NCI-H146 treated with DMSO at 0.1 percent for 48 hours (cell line): ENCODE data around the gene TLDC2.
"Not testable (repeated sequence)": the region's sequence is repeated elsewhere in the genome, so short reads cannot be mapped to it uniquely, and the experiment has no call there.

ENCODE experiments used
- DNase-seq: peaks from one replicate; lab custom pipeline; 2025; ENCODE audit not compliant: unreplicated experiment; lab: John Stamatoyannopoulos, UW

The TLDC2 gene

GRCh38 chr20:36866681-36867495 lies 9.1 kb upstream of the TLDC2 start:
- no peak for DNase-seq

DNA sequence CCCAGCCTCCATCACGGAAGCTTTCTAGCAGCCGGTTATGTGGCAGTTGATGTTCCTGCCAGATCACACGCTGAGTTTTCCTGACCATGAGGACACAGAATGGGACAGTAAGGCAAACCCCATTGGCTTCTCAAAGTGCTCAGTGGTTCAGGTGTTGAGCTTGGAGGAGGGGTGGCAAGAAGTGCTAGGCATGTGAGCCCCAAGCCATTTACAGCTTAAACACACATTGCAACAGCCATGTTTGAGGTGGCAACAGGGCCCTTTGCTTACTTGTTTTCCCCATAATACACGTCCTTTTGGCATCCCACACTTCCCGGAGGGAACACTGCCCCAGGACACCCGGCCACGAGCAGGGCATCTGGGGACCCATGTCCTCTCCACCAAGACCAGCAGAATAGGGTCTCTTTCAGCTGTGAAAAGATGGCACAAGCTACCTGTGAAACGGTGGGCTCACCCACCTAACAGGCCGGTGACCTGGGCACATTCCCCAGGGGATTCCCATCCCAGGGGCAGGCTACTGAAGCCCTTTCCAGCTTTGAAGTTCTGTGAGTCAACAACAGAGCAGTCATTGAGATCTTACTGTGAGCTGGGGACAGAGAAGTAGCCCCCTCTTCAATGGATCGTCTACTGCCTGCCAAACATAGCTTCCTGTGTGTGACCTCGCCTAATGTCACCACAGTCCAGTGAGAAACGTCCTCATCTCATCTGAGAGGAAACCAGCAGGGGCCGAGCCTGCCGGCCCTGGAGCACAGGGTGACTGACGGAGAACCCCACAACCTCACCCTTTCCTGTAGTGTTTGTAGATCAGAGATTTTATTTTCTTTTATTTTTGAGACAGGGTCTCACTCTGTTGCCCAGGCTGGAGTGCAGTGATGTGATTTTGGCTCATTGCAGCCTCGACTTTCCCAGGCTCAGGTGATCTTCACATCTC lies 4.0 kb upstream of the TLDC2 start:
- no peak for DNase-seq

DNA sequence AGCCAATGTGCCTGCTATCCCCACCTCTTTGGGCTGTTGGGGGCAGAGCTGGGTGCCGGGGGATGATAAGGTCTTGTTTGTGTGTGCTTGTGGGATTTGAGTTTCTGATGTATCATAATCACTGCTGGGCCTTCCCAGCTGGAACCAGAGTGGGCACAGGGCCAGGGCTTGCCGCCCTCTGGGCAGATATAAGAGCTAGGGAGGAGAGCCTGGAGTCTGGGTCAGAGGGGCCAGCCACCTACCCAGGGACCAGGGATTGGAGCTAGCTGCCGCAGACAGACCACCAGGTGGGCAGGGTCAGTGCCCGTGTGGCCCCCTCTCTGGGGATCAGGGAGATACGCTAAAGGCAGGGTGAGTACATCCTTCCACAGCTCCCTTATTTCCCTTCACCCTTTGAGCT lies 3.1 kb upstream of the TLDC2 start:
- DNase-seq = peak; percentile 19

DNA sequence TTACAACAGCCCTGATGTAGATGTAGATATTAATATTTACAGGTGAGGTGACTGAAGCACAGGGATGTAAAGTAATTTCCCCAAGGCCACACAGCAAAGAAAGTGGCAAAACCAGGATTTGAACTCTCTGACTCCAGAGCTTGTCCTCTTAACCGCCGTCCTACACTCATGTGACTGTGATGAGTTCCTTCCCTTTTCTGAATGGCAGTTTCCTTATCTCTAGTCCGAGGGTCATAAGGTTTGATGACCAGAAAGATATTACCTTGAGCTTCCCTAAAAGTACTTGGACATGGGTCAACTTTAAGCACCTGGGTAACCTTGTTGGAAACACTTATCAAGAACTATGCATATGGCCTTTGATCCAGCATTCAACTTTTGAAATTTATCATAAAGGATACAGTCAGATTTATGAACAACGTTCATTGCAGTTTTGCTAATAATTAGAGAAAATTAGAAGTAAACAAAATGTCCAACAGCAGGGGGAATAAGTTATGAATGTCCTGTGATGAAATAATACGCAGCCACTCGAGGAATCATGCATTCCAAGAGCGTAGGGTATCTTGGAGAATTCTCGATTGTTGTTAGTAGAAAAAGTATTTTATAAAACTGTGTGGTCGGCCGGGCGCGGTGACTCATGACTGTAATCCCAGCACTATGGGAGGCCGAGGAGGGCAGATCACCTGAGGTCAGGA lies 2.3 kb upstream of the TLDC2 start:
- no peak for DNase-seq

GRCh38 chr20:36875093-36875492 lies 845 bp upstream of the TLDC2 start:
- DNase-seq = not testable (repeated sequence)

DNA sequence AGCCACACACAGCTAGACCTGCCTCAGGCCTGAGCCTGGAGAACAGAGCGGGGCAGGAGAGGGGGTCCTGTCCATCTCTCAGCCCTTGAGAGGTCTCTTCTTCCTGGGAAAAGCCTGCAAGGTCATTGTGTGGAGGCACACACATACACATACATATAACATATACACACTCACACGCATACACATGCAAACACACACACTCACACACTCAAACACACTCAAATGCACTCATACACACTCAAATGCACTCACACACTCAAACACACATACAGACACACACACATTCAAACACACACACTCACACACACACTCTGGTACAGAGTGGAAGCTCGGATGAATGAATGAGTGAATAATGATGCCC lies 515 bp downstream of the TLDC2 start:
- DNase-seq = no peak

- DNase-seq = no peak
Measured at GRCh38 chr20:36878941-36879340, 3.0 kb downstream of the TLDC2 start.

DNA sequence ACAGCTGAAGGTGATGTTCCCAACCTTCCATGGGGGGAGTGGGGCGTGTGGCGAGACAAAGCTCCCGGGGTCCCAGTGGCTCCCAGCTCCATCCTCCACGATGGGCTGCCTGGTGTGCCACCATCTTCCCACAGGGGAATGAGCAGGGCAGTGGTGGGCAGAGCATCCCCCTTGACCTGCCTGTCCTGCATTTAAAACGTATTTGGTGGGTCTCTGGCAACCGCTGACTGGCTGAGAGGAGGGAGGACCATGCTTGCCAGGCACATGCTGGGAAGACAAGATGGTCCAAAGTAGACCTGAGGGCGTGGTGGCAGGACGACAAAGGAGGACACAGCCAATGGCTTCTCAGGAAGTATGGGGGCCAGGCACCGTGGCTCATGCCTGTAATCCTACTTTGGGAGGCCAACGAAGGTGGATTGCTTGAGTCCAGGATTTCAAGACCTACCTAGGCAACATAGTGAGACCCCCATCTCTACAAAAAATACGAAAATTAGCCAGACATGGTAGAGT lies 4.9 kb downstream of the TLDC2 start:
- DNase-seq = no peak

DNA sequence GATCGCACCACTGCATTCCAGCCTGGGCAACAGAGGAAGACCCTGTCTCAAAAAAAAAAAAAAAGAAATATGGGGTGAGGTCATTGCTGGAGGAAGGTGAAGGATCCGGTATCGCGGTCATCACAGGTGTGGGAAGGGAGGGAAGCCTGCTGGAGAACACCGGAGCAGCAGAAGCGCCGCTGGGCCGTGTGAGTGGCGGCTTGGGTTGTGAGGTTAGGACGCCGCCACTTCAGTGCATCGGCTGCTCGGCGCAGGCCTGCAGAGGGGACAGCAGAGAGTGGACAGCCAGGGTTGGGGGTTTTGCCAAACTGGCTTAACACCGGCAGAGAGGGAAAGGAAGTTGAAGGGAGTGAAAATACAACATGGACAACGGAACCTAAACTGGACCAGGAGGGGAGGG lies 5.4 kb downstream of the TLDC2 start:
- DNase-seq = no peak

GRCh38 chr20:36881888-36882287 lies 6.0 kb downstream of the TLDC2 start:
- peak; percentile 13 for DNase-seq

DNA sequence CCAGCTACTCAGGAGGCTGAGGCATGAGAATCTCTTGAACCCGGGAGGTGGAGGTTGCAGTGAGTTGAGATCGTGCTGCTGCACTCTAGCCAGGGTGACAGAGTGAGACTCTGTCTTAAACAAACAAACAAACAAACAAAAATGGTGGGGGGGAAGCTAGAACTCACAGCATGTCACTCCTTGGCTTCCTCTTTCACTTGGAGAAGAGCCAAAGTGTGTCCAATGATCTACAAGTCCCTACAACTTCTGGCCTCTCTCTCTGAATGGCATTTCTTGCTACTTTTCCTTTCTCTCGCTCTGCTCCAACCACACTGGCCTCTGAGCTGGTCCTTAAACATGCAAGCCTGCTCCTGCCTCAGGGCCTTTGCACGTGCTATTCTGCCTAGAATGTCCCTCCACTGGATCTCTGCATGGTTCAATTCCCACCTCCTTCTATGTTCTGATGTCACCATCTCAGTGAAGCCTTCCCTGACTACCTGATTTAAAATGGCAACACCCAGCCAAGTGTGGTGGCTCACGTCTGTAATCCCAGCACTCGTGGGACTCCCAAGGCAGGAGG lies 8.1 kb downstream of the TLDC2 start:
- DNase-seq = no peak

DNA sequence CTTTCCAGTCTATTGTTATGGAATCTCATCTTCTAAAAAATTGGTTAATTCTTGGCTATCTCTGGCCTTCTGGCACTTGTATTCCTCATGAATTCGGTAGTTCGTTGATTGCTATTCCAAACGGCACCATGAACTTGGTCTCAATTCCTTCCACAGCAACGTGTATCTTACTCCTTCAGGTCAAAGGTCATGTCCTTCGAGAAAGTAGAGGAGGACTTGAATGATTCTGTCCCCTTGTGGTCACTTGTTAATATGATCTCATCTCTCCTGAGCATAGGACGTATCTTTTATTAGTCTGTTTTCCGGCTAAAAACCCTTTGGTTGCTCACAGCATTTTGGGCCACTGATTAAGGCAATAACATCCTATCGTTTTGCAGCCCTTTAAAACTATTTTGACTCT lies 9.4 kb downstream of the TLDC2 start:
- no peak for DNase-seq

DNA sequence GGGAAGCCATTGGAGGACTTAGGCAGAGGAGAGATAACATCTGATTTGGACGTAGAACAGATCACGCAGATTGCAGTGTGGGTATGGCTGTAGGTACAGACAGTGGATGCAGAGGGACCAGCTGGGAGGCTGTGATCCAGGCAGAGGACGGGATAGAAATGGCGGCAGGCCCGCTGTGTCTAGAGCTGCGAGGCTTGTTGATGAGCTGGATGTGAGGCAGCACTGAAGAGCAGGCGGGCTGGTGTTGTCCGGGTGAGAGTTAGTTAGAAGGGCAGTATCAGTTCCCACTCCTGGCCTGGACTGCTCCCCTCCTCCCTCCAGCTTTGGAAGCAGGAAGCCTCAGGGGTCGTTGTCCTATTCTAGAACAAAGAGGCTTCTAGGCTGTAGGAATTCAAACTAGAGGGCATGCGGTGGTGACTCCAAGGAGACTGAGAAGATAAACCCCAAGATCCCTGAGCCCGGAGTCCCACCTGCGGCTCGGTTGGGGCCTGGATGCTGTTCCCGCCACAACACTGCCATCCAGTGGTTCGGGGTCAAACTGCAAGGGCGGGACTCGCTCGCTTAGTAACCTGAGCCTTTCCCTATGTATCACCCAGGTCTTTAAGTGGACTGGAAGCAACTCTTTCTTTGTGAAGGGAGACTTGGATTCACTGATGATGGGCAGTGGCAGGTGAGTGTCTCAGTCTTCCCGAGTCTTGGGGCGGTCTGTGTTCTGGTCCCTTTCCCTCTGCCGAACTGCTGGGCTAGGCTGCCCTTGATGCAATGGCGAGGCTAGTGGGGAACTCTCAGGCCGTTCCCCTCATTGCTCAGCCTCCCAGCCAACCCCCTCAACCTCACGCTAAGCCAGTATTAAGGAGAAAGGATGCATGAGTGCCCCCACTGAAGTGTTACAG lies 11.2 kb downstream of the TLDC2 start:
- peak; percentile 80 for DNase-seq

- DNase-seq = no peak
Measured at GRCh38 chr20:36887752-36888090, 11.8 kb downstream of the TLDC2 start.

DNA sequence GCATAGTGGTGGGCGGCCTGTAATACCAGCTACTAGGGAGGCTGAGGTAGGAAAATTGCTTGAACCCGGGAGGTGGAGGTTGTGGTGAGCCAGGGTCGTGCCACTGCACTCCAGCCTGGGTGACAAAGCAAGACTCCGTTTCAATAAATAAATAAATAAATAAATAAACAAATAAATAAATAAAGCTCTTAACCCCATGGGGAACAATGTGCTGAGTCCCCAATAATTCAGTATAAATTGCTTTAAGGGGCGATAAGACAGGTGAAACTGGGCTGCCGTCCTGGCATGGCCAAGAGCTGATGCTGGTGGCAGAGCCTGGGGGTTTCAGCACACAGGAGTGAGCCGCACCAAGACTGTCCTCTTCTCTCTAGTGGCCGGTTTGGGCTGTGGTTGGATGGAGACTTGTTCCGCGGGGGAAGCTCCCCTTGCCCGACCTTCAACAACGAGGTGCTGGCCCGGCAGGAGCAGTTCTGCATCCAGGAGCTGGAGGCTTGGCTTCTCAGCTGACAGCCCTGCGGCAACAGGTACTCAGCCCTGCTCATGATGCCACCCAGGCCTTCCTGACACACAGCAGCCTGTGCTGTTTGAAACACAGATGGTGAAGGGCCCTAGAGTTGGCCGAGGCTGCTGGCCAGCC lies 13.1 kb downstream of the TLDC2 start:
- DNase-seq = no peak

DNA sequence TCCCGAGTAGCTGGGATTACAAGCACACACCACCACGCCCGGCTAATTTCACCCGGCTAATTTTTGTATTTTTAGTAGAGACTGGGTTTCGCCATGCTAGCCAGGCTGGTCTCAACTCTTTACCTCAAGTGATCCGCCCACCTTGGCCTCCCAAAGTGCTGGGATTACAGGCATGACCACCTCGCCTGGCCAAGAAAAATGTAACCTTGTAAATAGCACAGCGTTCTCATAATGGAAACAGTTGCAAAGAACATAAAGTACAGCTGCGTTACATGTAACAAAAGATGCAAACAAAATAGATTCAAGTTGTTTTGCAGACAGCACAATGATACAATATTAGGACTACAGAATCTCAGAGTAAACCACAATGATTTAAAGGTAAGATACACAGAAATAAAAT lies 14.6 kb downstream of the TLDC2 start:
- DNase-seq = no peak

GRCh38 chr20:36891211-36891610 lies 15.3 kb downstream of the TLDC2 start:
- DNase-seq = no peak

DNA sequence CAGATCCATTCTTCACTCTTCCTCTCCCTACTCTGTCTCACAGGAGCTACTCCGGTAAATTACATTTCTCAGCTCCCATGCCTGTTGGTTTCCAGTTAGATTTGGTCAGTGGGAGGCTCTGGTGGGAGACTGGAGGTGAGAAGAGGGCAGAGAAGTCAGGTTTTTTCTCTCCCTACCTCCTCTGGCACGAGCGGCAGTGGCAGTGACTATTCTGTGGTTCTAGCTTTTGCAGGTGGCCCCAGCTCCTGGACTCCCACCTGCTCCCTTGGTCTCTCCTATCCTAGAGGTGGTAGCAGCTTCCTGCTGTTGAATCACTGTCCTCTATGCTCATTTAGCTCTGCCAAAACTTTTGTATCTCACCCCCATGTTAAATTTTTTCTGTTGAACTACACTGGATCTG lies 17.9 kb downstream of the TLDC2 start:
- DNase-seq = no peak

DNA sequence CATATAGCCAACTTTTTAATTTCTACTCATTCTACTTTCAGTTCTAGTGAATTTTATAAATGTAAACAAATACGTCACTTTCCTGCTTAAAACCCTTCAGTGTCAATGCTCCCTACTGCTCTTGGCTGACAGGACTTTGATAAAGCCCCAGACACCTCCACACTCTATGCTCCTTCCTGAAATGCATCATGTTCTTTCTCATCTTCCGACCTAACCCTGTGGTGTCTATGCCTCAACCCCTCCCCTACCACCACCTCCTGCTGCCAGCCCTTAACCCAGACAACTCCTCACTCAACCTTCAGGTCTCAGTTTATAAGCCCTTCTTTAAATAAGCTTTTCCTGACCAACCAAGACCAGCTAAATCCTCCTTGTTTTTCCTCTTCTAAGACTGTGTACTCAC lies 19.1 kb downstream of the TLDC2 start:
- DNase-seq = no peak

GRCh38 chr20:36904690-36905089 lies 28.8 kb downstream of the TLDC2 start:
- DNase-seq = no peak
